ENCODE results near the gene ZNF566.
A peak's percentile ranks its signal among the peaks of the same experiment; 100 is the strongest.

Gene ZNF566

GRCh38 chr19:36418287-36419001 lies 70.9 kb downstream of the ZNF566 start, which contains the start of gene ZFP82:
TSS of gene ZFP82 (minus strand) at chr19:36418644. CDS start at chr19:36409789, 8,855 bp downstream.
- TF ChIP-seq POLR2A (IDR thresholded peaks at IDR 0.05; ENCODE audit: low read length), result peak; percentile 45
- no peak for TF ChIP-seq GATA1 (IDR thresholded peaks at IDR 0.05; ENCODE audit: low read depth, low read length)

GRCh38 chr19:36417752-36418286 lies 71.5 kb downstream of the ZNF566 start:
- no peak for TF ChIP-seq POLR2A (IDR thresholded peaks at IDR 0.05; ENCODE audit: low read length)
- TF ChIP-seq GATA1 (IDR thresholded peaks at IDR 0.05; ENCODE audit: low read depth, low read length), result no peak
- DNase-seq, result no peak

More at GRCh38 chr19:36418287-36419001, 70.9 kb downstream of the ZNF566 start, which contains the start of gene ZFP82:
- DNase-seq, result peak; percentile 85

GRCh38 chr19:36409841-36410240 lies 79.5 kb downstream of the ZNF566 start:
- no peak for TF ChIP-seq GATA1 (IDR thresholded peaks at IDR 0.05; ENCODE audit: low read depth, low read length)
- TF ChIP-seq POLR2A (IDR thresholded peaks at IDR 0.05; ENCODE audit: low read length), result no peak
- no peak for DNase-seq

GRCh38 chr19:36408101-36408500 lies 81.3 kb downstream of the ZNF566 start:
- TF ChIP-seq POLR2A (IDR thresholded peaks at IDR 0.05; ENCODE audit: low read length), result no peak
- TF ChIP-seq GATA1 (IDR thresholded peaks at IDR 0.05; ENCODE audit: low read depth, low read length), result no peak
- no peak for DNase-seq

- no peak for DNase-seq
- TF ChIP-seq GATA1 (IDR thresholded peaks at IDR 0.05; ENCODE audit: low read depth, low read length), result no peak
- TF ChIP-seq POLR2A (IDR thresholded peaks at IDR 0.05; ENCODE audit: low read length), result no peak
Observed at GRCh38 chr19:36404498-36404897, 84.9 kb downstream of the ZNF566 start.

- no peak for DNase-seq
- TF ChIP-seq POLR2A (IDR thresholded peaks at IDR 0.05; ENCODE audit: low read length) (no peak), GATA1 (IDR thresholded peaks at IDR 0.05; ENCODE audit: low read depth, low read length) (no peak)
Observed at GRCh38 chr19:36401475-36401874, 87.9 kb downstream of the ZNF566 start.

- no peak for DNase-seq
- no peak for TF ChIP-seq GATA1 (IDR thresholded peaks at IDR 0.05; ENCODE audit: low read depth, low read length)
- no peak for TF ChIP-seq POLR2A (IDR thresholded peaks at IDR 0.05; ENCODE audit: low read length)
Observed at GRCh38 chr19:36398571-36398970, 90.8 kb downstream of the ZNF566 start.

Data from erythroblast (primary cell).